HG03432 (cell line): Measurements from ENCODE around the gene IFT52.
"Not testable (repeated sequence)": the region's sequence is repeated elsewhere in the genome, so short reads cannot be mapped to it uniquely, and the experiment has no call there.

Source experiments
- ATAC-seq: cut with Tn5 transposase; IDR thresholded peaks from one replicate; pipeline ENCODE4 v1.9.1; 2021; ENCODE audit warnings: mild to moderate bottlenecking, moderate library complexity; ENCODE audit not compliant: unreplicated experiment

Gene IFT52

DNA sequence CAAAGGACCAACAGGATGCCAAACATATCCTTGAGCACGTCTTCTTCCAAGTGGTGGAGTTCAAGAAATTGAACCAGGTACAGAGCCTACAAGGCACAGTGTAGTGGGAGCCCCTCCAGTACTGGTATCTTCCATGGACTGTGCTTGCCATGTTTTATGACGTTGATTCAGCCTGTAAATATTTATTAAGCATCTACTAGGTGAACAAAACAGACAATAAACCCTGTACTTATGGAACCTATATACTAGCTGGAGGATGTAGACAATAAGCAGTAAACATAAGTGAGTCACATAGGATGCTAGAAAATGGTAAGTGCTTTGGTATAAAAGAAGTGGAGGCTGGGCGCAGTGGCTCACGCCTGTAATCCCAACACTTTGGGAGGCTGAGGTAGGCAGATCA is 51.8 kb downstream of the IFT52 start:
- ATAC-seq = no peak

DNA sequence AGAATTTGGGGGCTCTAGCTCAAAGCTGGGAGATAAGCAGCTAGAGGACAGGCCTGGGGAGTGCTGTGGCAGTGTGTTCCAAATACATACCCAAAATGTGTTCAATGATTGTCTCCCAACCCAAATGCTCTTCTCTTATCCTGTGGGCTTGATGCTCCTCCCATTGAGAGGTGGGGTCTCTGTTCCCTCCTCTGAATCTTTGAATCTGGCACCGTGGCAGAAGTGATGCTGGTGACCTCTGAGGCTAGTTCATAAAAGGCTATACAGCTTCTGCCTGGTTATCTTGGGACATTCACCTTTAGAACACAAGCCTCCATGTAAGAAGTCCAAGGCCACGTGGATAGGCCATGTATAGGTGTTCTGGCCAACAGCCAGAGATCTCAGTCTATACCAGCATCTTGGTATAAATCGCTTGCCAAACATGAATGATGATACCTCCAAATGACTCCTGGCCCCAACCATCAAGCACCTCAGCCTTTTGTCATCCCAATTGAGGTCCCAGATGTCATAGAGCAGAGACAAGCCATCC is 60.3 kb downstream of the IFT52 start:
- ATAC-seq = no peak

DNA sequence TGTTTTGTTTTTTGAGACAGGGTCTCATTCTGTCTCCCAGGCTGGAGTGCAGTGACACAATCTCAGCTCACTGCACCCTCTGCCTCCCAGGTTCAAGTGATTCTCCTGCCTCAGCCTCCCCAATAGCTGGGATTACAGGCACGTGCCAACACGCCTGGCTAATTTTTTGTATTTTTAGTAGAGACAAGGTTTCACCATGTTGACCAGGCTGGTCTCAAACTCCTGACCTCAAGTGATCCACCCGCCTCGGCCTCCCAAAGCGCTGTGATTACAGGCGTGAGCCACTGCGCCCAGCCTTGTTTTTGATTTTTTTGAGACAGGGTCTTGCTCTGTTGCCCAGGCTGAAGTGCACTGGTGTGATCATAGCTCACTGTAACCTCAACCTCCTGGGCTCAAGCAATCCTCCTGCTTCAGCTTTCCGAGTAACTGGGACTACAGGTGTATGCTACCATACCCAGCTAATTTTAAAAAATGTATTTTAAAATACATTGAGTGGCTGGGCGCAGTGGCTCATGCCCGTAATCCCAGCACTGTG is 61.0 kb downstream of the IFT52 start:
- ATAC-seq = not testable (repeated sequence)

DNA sequence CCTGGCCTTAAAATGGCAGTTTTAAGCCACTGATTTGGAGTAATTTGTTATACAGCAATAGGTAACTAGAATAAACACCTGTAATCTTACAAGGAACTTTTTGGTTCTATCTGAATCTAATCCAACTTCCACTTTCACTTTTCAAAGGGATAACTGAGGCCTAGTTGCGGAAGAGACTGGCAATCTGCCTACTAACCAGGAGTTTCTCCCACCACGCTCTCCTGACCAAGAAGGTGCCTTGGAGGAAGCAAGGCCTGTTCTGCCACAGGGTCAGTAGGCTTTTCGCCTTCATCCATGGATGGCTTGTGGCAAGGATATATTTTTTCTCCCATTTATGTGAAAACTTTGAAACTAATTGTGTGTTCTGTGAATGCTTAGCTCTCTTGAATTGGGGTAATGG is 63.2 kb downstream of the IFT52 start:
- ATAC-seq = no peak

DNA sequence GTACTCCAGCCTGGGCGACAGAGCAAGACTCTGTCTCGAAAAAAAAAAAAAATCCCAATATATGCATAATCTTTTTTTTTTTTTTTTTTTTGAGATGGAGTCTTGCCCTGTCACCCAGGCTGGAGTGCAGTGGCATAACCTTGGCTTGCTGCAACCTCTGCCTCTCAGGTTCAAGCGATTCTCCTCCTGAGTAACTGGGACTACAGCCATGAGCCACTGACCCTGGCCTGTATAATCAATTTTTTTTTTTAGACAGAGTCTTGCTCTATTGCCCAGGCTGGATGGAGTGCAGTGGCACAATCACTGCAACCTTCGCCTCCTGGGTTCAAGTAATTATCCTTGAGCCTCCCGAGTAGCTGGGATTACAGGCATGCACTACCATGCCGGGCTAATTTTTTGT is 64.4 kb downstream of the IFT52 start:
- ATAC-seq = not testable (repeated sequence)

DNA sequence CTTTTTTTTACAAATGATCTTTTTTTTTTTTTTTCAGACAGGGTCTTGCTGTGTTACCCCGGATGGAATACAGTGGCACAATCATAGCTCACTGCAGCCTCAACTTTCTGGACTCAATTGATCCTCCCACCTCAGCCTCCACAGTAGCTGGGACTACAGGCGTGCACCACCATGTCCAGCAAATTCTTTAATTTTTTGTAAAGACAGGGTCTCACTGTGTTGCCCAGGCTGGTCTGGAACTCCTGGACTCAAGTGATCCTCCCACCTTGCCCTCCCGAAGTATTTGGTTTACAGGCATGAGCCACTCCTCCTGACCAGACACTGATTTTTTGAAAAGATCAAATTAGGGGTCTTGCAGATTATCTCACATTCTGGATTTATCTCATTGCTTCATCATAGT is 65.2 kb downstream of the IFT52 start:
- no peak for ATAC-seq

DNA sequence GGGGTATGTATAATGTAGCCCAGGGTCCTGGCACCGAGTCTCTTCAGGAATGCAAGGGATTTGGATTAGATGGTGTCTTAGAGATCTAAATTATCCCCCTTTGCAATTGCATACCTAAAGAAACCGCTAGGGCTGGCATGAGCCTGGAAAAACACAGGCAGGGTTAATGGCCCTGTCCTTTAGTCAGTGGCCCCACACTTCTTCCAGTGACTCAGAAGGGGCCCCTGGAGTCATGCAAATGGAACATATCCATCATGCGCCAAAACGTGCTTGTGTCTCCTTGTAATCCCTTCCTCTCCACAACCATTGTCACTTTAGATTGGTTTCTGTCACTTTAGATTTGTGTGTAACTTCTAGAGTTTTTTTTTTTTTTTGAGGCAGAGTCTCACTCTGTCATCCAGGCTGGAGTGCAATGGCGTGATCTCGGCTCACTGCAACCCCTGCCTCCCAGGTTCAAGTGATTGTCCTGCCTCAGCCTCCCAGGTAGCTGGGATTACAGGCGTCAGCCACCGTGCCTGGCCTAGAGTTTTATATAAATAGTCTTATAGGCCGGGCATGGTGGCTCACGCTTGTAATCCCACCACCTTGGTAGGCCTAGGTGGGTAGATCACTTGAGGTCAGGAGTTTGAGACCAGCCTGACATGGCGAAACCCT is 67.5 kb downstream of the IFT52 start:
- no peak for ATAC-seq

DNA sequence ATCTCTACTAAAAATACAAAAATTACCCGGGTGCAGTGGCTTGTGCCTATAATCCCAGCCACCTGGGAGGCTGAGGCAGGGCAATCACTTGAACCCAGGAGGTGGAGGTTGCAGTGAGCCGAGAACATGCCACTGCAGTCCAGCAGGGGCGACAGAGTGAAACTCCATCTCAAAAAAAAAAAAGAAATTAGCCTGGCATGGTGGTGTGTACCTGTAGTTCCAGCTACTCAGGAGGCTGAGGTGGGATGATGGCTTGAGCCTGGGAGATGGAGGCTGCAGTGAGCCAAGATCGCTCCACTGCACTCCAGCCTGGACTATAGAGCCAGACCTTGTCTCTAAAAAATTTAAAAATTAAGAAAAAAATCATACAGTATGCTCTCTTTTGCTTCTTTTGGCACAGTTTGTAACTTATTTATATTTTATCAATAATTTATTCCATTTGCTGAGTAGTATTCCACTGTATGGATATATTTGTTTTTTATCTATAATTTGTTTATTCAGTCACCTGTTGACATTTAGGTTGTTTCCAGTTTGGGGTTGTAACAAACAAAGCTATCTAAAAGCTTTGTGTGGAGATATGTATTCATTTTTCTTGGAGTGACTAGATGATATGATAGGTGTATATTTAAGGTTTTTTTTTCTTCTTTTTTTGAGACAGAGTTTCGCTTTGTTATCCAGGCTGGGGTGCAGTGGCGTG is 68.1 kb downstream of the IFT52 start:
- no peak for ATAC-seq

DNA sequence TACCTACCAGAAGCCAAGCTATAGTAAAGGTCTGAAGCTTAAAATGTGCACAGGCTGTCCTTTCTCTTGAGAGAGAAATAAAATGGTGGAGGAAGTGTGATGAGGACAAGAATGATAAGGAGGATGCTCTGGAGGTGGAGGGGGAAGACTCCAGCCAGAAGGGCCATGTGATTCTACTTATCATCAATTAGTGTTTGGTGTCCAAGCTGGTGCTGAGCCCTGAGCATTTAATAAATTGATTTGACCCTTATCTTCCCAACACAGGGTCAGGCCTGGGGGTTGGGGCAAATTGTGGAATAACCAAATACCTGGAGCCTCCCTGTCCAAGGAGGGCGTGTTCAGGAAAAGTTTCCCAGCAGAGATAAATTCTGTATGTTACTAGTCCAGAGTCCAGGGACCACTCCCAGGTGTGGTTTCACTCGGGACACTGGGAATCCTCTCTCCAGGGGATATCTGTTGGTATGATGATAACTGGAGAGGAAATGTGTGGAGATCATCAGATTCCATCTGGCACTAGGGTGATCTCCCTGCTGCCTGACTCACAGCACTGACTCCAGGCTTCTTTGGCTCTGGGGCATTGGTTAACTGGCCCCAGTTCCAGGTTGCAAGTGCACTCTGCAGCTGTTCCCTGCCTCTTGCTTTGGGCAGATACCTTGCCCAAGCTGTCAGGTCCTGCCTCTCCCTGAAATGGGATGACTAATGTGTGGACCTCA is 72.4 kb downstream of the IFT52 start:
- ATAC-seq = no peak

DNA sequence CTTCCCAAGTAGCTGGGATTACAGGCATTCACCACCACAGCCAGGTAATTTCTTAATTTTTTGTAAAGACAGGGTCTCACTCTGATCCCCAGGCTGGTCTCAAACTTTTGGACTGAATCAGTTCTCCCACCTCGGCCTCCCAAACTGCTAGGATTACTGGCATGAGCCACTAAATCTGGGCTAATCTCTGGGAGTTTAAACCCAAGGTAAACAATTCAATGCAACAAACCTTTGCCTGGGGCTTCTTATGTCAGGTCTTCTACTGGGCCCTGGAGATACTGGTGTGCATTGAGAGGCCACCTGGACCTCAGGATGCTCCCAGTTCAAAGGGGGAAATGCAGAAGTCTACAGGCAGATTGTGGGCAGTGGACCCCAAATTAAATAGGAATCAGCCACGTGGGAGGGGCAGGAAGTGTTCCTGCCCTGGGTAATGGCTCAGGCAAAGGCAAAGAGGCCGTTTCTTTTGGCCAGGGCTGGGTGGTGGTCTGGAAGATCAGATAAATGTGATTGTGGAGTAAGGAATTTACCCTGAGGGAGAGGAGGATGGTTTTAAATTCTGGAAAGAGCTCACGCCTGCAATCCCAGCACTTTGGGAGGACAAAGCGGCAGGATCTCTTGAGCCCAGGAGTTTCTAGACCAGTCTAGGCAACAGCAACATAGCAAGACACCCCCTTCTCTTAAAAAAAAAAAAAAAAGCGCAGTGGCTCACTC is 74.9 kb downstream of the IFT52 start:
- no peak for ATAC-seq

DNA sequence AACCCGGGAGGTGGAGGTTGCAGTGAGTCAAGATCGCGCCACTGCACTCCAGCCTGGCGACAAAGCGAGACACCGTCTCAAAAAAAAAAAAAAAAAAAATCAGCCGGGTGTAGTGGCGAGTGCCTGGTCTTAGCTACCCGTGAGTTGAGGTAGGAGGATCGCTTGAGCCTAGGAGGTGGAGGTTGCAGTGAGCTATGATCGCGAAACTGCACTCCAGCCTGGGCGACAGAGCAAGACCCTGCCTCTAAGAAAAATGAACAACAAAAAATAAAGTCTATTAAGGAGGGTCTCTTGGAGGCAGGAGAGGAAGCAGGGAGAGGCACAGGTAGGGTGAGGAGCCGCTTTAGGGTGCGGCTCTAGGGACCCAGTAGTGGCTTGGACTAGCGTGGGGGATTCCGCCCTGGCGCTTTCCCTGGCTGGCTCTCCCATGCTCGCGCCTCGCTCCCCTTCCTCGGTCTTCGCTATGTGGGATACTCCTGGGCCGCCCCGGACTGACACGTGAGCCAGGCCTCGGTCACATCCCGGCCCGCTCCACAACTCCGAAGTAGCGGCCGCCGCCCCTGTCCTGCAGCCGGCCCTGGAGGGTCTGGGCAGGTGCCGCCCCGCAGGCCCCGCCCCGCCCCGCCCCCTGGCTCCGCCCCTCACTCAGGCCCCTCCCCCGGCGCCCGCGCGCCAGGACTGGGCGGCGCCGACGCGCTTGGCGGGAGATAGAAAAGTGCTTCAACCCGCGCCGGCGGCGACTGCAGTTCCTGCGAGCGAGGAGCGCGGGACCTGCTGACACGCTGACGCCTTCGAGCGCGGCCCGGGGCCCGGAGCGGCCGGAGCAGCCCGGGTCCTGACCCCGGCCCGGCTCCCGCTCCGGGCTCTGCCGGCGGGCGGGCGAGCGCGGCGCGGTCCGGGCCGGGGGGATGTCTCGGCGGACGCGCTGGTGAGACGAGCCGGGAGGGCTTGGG is 75.9 kb downstream of the IFT52 start, which contains the start of gene MYBL2:
MYBL2 (plus strand) TSS at position 739 of the 953 bp plus-strand sequence; CDS start at position 909, 170 bp downstream.
- peak; percentile 84 for ATAC-seq

DNA sequence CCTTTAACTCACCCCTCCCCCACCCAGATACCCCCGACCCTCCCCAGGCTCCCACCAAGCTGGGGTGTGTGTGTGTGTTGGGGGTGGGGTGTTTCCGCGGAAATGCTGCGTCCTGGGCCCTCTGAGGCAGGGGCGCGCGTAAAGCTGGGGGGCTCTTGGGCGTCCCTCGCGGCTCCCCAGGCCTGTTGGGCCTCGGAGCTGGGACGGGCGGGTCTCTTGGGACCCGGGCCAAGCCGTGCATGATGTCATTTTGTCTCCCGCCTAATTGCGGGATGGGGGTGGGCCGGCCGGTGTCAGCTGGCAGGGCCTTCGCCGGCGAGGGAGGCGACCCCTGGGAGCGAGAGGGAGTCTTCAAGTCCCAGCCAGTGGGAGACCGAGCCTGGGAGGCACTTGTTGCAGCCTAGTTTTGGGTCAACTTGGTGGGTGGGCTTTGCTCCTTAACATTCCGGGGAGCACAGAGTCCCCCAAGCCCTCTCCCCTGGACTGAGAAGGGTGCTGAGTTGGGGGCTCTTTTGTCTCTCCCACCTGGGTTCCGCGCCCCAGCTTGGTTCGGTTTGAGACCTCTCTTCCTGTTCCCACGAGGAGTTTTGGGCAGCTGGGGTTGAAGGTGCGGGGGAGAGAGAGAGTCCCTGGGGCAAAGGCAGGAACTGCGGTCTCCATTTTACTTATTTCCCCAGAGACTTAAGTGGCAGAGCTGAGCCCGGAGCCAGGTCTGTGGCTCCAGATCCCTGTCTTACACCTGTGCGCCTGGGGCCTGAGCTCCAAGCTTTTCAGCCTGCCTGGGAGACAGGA is 76.8 kb downstream of the IFT52 start:
- peak; percentile 30 for ATAC-seq

DNA sequence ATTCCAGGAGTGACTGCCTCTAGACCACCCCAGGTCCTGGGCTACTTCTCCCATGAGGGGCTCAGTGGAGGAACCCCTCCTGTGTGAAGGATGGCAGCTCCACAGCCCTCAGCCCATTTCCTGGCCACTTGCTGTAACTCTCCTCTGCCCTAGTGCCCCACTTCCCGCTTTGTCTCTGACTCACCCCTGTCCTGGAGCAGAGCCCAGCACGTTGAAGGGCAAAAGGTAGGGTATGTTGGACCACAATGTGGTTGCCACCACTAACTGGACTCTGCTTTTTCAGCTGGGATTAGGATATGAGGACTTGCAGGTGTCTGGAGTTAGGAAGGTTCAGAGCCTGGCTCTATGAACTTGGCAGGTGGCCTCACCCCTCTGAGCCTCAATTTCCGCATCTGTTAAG is 78.6 kb downstream of the IFT52 start:
- no peak for ATAC-seq

DNA sequence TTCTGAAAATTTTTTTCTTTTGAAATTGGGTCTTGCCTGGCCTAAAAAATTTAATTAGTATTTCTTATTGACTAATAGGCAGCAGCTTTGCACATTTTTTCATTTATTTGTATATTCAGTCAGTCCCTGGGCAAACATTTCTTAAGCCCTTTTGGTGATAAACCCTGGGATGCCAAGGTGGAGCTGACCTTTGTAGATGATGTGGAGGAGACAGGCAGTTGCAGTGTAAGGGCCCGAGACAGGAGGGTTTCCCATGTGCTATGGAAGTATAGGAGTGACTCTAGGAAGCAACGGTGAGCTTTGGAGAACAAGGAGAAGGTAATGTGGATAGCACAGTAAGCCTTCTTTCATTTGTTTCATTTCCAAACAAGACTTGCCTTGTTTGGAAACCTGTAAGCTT is 79.7 kb downstream of the IFT52 start:
- no peak for ATAC-seq

DNA sequence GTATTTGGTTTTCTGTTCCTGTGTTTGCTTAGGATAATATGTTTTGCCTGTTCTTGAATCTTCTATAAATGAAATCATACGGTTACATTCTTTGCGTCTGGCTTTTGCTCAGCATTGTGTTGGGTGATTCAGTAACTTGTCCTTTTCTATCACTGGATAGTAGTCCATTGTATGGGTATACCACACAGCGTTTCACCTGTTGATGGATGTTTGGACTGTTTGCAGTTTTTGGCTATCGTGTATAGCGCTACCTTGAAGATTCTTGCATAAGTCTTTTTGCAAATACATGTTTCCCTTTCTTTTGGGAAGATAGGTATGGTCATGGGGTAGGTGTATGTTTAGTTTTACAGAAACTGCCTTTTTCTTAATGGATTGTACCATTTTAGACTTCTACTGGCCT is 85.6 kb downstream of the IFT52 start:
- ATAC-seq = no peak

DNA sequence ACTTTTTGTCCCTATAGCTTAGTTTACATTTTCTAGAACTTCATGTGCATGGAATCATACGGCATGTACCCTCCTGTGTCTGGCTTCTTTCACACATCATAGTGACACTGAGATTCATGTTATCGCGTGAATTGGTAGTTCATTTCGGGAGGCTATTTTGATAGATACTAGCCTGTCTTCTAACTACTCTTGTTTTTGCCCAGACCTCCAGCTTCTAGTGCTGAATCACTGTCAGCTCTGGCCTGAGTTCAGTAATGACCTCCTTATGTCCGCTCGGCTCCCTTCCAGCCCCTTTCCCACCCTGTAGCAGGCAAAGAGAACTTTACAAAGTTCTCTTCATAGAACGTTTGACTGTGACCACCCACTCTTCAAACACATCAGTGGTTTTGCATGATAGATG is 90.2 kb downstream of the IFT52 start:
- no peak for ATAC-seq

DNA sequence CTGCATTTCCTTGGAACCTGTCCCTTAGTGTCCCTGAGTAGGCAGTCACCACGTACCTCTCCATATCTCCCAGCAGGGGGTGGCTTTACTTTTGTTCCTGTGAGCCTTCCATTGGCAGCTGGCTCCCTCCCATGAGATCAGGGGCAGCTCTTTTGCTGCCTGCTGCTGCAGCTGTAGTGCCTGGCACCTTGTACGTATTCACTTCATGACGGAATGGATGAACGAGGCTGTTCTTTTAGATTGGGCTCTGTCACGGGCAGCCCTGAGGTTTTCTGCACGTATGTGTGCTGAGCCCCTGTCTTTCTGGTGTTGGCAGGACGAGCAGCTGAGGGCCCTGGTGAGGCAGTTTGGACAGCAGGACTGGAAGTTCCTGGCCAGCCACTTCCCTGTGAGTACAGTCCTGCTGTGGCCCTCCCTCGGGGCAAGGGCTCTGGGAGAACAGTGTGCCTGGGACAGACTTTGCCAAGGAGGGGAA is 90.8 kb downstream of the IFT52 start:
- ATAC-seq = peak; percentile 24

DNA sequence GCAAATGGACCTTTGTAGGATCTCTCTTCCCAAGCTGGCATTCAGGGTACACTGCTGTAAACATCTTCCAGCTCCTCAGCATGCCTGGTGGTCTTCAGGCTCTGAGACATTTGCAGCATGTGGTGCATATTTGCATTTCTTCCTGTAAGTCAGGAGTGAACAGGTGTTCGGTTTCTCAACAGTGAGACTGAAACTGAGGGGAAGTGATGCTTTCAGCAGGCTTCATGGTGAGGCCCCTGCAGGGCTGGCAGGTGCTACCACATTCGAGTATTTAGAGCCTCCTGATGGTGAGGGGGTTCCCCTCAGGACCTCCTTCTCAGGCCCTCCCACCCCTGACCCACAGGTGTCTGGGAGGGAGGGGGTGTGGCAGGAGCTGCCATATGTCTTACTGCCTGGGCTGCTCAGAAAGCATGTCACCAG is 91.3 kb downstream of the IFT52 start:
- ATAC-seq = peak; percentile 89

DNA sequence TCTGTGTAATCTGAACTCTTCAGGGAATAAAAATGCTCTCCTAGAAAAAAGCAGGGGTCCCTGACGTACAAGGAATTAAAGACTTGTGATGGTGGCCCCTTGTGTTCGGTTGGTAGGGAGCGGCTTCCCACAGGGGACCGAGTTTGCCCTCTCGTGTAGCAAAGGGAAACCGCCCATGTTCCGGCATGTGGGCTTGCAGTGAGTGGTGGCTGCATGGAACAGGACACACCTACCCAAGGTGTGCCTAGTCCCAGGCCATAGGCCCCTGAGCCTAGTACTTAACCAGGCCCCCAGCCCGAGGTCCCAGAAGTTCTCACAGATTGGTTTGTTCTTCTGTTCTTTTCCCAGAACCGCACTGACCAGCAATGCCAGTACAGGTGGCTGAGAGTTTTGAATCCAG is 91.7 kb downstream of the IFT52 start:
- peak; percentile 41 for ATAC-seq
